ENCODE data around the gene FAM209B.

DNA sequence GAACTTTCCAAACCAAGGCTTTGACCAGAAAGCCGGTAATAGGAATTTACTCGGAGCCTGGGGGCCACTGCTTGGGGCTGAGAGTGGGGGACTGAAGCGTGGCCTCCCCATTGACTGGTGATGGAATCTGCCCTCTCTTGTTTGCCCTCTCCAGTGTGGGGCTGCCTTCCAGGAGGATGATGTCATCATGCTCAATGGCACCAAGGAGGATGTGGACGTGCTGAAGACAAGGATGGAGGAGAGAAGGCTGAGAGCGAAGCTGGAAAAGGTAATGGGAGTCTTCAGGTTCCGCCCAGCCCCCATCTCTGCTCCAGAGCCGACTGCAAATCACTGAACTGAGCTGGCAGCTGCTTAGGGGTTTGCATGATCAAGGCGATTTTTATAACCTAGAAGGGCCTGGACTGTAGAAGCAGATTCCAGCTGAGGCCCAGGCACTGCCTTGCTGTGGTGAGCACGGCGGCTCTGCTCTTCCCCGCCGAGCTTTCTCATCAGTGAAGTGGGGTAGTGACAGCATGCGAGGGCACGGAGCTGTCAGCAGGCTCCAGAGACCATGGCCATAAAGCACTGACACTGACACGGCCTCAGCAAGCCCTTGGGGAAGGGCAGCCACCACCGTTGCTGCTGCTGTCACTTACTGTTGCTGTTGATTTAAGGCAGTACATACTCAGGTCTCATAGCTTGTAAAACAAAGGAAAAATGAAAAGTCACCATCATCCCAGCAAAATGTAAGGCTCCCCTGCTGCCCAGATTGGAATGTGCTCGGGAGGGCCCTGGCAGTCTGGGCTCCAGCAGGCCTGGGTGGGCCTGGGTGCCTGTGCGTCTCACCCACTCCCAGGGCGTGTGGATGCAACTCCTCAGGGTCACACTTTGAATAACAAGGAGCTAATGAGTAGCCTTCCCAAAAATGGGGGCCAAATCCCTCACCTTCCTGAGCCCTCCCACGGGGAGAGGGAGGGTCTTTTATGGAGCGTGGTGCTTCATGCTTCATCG is 19.6 kb upstream of the FAM209B start:
- TF ChIP-seq POLR2AphosphoS5 (IDR thresholded peaks at IDR 0.05; ENCODE audit: borderline replicate concordance, low read depth, low read length) (no peak), FOXP2 (optimal IDR thresholded peaks at IDR 0.05; ENCODE audit: control extremely low read depth, extremely low read length, insufficient read depth) (no peak)
